Gastroesophageal sphincter (tissue), 4 donors: Measurements from ENCODE around the gene DBP. TPM values are rescaled to one million over a fixed set of nuclear protein-coding genes. Genes with fewer than 3 reads are reported as not detected.
A peak's percentile ranks its signal among the peaks of the same experiment; 100 is the strongest.

Experiments used
- ATAC-seq: fragments of 150-250 bp; one replicate; pipeline ENCODE4 v1.9.1; 2016; ENCODE audit warnings: mild to moderate bottlenecking, moderate library complexity
- H3K27ac ChIP-seq, 4 donors: fragments of 200-600 bp; sonication (generic) in 3 of 4; 1 replicate in 3 of 4; 2 replicates in 1 of 4; pipeline ENCODE4 v1.5.1; 2016 to 2019
- H3K27me3 ChIP-seq: fragments of 200-600 bp; sonication (generic); one replicate; pipeline ENCODE4 v1.5.1; 2019
- H3K36me3 ChIP-seq, 2 donors: fragments of 200-600 bp; sonication (generic); one replicate each; pipeline ENCODE4 v1.5.1; 2019; ENCODE audit warnings: control low read depth in 1 of 2
- H3K4me1 ChIP-seq, 3 donors: fragments of 200-600 bp; sonication (generic); 1 replicate in 2 of 3; 2 replicates in 1 of 3; pipeline ENCODE4 v1.5.1; 2016 to 2019; ENCODE audit warnings: control low read depth in 2 of 3
- H3K4me3 ChIP-seq, 2 donors: fragments of 200-600 bp; sonication (generic); one replicate each; pipeline ENCODE4 v1.5.1; 2019; ENCODE audit warnings: mild to moderate bottlenecking in 1 of 2, moderate library complexity in 1 of 2
- H3K9me3 ChIP-seq, 3 donors: fragments of 200-600 bp; sonication (generic); one replicate each; pipeline ENCODE4 v1.5.1; 2017 to 2019; ENCODE audit warnings: control low read depth in 2 of 3
- CTCF ChIP-seq, 4 experiments: fragments of 200-600 bp in 2 of 4; fragments of 450-650 bp in 2 of 4; sonication (generic) in 1 of 4; IDR thresholded peaks; one replicate each; pipeline ENCODE4 v1.5.1; 2017 to 2019; ENCODE audit warnings: antibody characterized with exemption in 4 of 4, mild to moderate bottlenecking in 2 of 4, moderate library complexity in 2 of 4
- EP300 ChIP-seq: sonication (generic); formaldehyde crosslinking; IDR thresholded peaks from one replicate; pipeline ENCODE4 v1.6.1; 2017; ENCODE audit warnings: antibody characterized with exemption, mild to moderate bottlenecking
- POLR2A ChIP-seq, 2 donors: fragments of 450-650 bp; IDR thresholded peaks; one replicate each; pipeline ENCODE4 v1.6.1; 2017; ENCODE audit warnings: antibody characterized with exemption in 2 of 2, mild to moderate bottlenecking in 2 of 2, moderate library complexity in 1 of 2
- POLR2AphosphoS5 ChIP-seq: sonication (generic); formaldehyde crosslinking; IDR thresholded peaks from one replicate; pipeline ENCODE4 v1.6.1; 2017; ENCODE audit warnings: antibody characterized with exemption
- WGBS, 2 donors: methylation state at CpG; one replicate each; pipeline ENCODE4 v1.1.5; 2018; ENCODE audit warnings: low coverage in 1 of 2; 5-methylcytosine and 5-hydroxymethylcytosine counted together
- total RNA-seq, 4 donors: library from RNA; depleted of rRNA; stranded (reverse); fragments of >200 nt; gene quantifications; one replicate each; pipeline ENCODE4 v1.1.0, GENCODE V29; 2016

DBP gene
- total RNA-seq, 4 donors from 2014 or later: 2.9 to 16.8 (median 8.9) TPM

- H3K9me3 ChIP-seq: no peaks in the 10 kb centered on the region
- no peak overlapping the region for H3K4me3 ChIP-seq
- no peak for ATAC-seq
- H3K36me3 ChIP-seq: peaks cover 0 to 41% of the 10 kb centered on the region in 2 donors
- no CpG with 5 or more reads among the region's 30 CpGs for WGBS, 2 donors
- H3K27me3 ChIP-seq: no peaks in the 10 kb centered on the region
- H3K4me1 ChIP-seq: peaks cover 0 to 72% (median 27%) of the 10 kb centered on the region in 3 donors
- H3K27ac ChIP-seq: peak overlapping the region in 2 of 4 donors; percentile 29 to 91
- no peak for TF ChIP-seq EP300
- TF ChIP-seq POLR2A (IDR thresholded peaks at IDR 0.05): no peak
- no peak for TF ChIP-seq POLR2AphosphoS5
- no peak for TF ChIP-seq CTCF (IDR thresholded peaks at IDR 0.05)
Measured at GRCh38 chr19:48625891-48626327, 11.3 kb downstream of the DBP start.

- Histone ChIP-seq H3K4me3 (peak overlapping the region; percentile 39 to 58), H3K36me3 (peaks cover 0 to 45% of the 10 kb centered on the region in 2 donors), H3K27me3 (no peaks in the 10 kb centered on the region), H3K4me1 (peaks cover 0 to 72% (median 18%) of the 10 kb centered on the region in 3 donors), H3K9me3 (no peaks in the 10 kb centered on the region), H3K27ac (peak overlapping the region; percentile 68 to 91 (median 86))
- TF ChIP-seq POLR2A (IDR thresholded peaks at IDR 0.05): no peak
- no peak for TF ChIP-seq POLR2AphosphoS5
- no peak for TF ChIP-seq EP300
- TF ChIP-seq CTCF (IDR thresholded peaks at IDR 0.05): no peak
- no peak for ATAC-seq
- 45 to 53% methylated on average over 11 to 15 of the region's 24 CpGs for WGBS, 2 donors
Measured at GRCh38 chr19:48624791-48625723, 12.1 kb downstream of the DBP start.

GRCh38 chr19:48624067-48624594 lies 13.0 kb downstream of the DBP start:
- Histone ChIP-seq H3K36me3 (peaks cover 0 to 45% of the 10 kb centered on the region in 2 donors), H3K27me3 (no peaks in the 10 kb centered on the region), H3K4me3 (peak overlapping the region; percentile 39 to 58), H3K27ac (peak overlapping the region; percentile 68 to 91 (median 86)), H3K9me3 (no peaks in the 10 kb centered on the region), H3K4me1 (peaks cover 0 to 70% (median 16%) of the 10 kb centered on the region in 3 donors)
- 0% methylated on average over 1 to 2 of the region's 40 CpGs for WGBS, 2 donors
- ATAC-seq: peak; percentile 86
- TF ChIP-seq CTCF (IDR thresholded peaks at IDR 0.05) (peak in 1 of 4 experiments; percentile 23), POLR2A (IDR thresholded peaks at IDR 0.05) (peak in 1 of 2 donors; percentile 25), POLR2AphosphoS5 (peak; percentile 25), EP300 (no peak)

GRCh38 chr19:48623556-48624066 lies 13.6 kb downstream of the DBP start:
- WGBS, 2 donors: 10 to 18% methylated on average over 7 to 8 of the region's 8 CpGs
- H3K4me3 ChIP-seq: peak overlapping the region in 1 of 2 donors; percentile 58
- no peaks in the 10 kb centered on the region for H3K9me3 ChIP-seq
- no peaks in the 10 kb centered on the region for H3K27me3 ChIP-seq
- no peak for TF ChIP-seq CTCF (IDR thresholded peaks at IDR 0.05)
- no peak for TF ChIP-seq EP300
- TF ChIP-seq POLR2AphosphoS5: no peak
- TF ChIP-seq POLR2A (IDR thresholded peaks at IDR 0.05): no peak
- H3K36me3 ChIP-seq: peaks cover 0 to 41% of the 10 kb centered on the region in 2 donors
- no peak for ATAC-seq
- peak overlapping the region; percentile 57 to 91 (median 85) for H3K27ac ChIP-seq
- peaks cover 0 to 64% (median 16%) of the 10 kb centered on the region in 3 donors for H3K4me1 ChIP-seq
